Fibroblast of lung (primary cell): Measurements from ENCODE around the gene GCC2.

Experiments used
- CTCF ChIP-seq, 2 donors: IDR thresholded peaks in 1 of 2; conservative IDR thresholded peaks in 1 of 2; 1 replicate in 1 of 2; 2 replicates in 1 of 2; pipeline ENCODE4 v1.5.1; 2011 to 2012; ENCODE audit warnings: low read length in 2 of 2, control low read depth in 1 of 2, inconsistent platforms in 1 of 2, low read depth in 1 of 2, mild to moderate bottlenecking in 1 of 2
- EZH2 ChIP-seq: IDR thresholded peaks from 2 replicates; pipeline ENCODE4 v1.5.1; 2012; ENCODE audit warnings: low read length, control low read depth, mild to moderate bottlenecking; ENCODE audit errors: missing control alignments

GRCh38 chr2:108555572-108555971 is 106.6 kb downstream of the GCC2 start:
- TF ChIP-seq CTCF (conservative IDR thresholded peaks at IDR 0.05 in 1 of 2, IDR thresholded peaks at IDR 0.05 in 1 of 2; ENCODE audit: low read depth in 1 of 2, low read length in 2 of 2) (no peak), EZH2 (no peak)
